Measurements from ENCODE around the gene GGTA1. TPM values are rescaled to one million over a fixed set of nuclear protein-coding genes. Genes with fewer than 3 reads are reported as not detected.

The GGTA1 gene
- total RNA-seq, 4 donors from 2014 or later: 1.9 to 37.8 (median 3.5) TPM; not detected in 1

DNA sequence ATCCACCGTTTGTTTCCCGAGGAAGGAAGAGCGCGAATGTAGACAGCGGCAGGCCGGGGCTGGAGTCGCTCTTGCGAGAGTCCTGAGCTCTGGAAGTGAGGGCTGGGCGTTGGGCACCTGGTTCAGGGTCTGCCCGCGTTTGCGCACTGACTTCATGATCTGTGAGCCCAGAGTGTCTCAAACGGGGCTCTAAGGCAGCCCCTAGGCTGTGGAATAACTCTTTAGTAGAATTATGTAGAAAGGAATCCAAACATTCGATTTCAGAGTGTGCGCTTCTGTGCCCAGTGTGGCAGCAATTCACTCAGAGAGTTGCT lies 478 bp upstream of the GGTA1 start:
- peaks cover 13 to 25% (median 20%) of the 10 kb centered on the region in 4 donors for H3K4me1 ChIP-seq
- DNase-seq: no peak
- H3K27me3 ChIP-seq: peaks cover 49% of the 10 kb centered on the region
- no peak for TF ChIP-seq EP300 (IDR thresholded peaks at IDR 0.05; ENCODE audit: low read depth)
- TF ChIP-seq POLR2A (IDR thresholded peaks at IDR 0.05): no peak
- no peak for TF ChIP-seq POLR2AphosphoS5 (IDR thresholded peaks at IDR 0.05)
- TF ChIP-seq, protein P1, sequence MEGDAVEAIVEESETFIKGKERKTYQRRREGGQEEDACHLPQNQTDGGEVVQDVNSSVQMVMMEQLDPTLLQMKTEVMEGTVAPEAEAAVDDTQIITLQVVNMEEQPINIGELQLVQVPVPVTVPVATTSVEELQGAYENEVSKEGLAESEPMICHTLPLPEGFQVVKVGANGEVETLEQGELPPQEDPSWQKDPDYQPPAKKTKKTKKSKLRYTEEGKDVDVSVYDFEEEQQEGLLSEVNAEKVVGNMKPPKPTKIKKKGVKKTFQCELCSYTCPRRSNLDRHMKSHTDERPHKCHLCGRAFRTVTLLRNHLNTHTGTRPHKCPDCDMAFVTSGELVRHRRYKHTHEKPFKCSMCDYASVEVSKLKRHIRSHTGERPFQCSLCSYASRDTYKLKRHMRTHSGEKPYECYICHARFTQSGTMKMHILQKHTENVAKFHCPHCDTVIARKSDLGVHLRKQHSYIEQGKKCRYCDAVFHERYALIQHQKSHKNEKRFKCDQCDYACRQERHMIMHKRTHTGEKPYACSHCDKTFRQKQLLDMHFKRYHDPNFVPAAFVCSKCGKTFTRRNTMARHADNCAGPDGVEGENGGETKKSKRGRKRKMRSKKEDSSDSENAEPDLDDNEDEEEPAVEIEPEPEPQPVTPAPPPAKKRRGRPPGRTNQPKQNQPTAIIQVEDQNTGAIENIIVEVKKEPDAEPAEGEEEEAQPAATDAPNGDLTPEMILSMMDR (IDR thresholded peaks at IDR 0.05): no peak
- H3K4me3 ChIP-seq: peak overlapping the region in 3 of 4 donors; percentile 29 to 59 (median 48)
- intact Hi-C loops (cut with DNase I; ENCODE audit: low total_unique reads): no loop called here
- WGBS, 2 donors (ENCODE audit: low coverage in 1 of 2): 19% methylated on average over 15 of the region's 15 CpGs; no CpG with 5 or more reads in 1 of the 2 donors
- H3K9me3 ChIP-seq: no peaks in the 10 kb centered on the region
- in situ Hi-C loops (cut with MboI; ENCODE audit: low pct_ligation_motif_present in 1 of 4, low pct_unique_long_range_greater_than_20kb in 1 of 4, low sequenced_read_pairs in 3 of 4): no loop called here
- peak overlapping the region; percentile 44 to 68 (median 61) for H3K27ac ChIP-seq
- H3K36me3 ChIP-seq: no peaks in the 10 kb centered on the region

DNA sequence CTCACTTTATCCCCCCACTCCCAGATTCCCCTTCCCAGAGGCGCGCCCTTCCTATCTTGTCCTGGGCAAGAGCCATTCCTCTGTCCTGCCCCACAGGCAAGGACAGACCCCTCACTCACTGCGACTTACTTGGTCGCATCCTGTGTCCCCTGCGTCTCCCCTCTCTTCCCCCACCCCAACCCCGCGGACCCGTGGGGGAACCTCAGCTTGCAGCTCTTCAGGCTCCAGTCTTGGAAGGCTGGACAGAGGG lies 542 bp downstream of the GGTA1 start:
- WGBS, 2 donors (ENCODE audit: low coverage in 1 of 2): 1% methylated on average over 8 of the region's 8 CpGs; no CpG with 5 or more reads in 1 of the 2 donors
- Histone ChIP-seq H3K36me3 (no peaks in the 10 kb centered on the region), H3K9me3 (no peaks in the 10 kb centered on the region), H3K27ac (peak overlapping the region; percentile 44 to 68 (median 61)), H3K4me1 (peaks cover 13 to 25% (median 20%) of the 10 kb centered on the region in 4 donors), H3K4me3 (peak overlapping the region; percentile 22 to 59 (median 38)), H3K27me3 (peaks cover 49% of the 10 kb centered on the region)
- in situ Hi-C loops (cut with MboI; ENCODE audit: low pct_ligation_motif_present in 1 of 4, low pct_unique_long_range_greater_than_20kb in 1 of 4, low sequenced_read_pairs in 3 of 4): no loop called here
- intact Hi-C loops (cut with DNase I; ENCODE audit: low total_unique reads): no loop called here
- TF ChIP-seq, protein P1 (IDR thresholded peaks at IDR 0.05): no peak
- TF ChIP-seq POLR2A (IDR thresholded peaks at IDR 0.05): no peak
- TF ChIP-seq EP300 (IDR thresholded peaks at IDR 0.05; ENCODE audit: low read depth): no peak
- DNase-seq: no peak

DNA sequence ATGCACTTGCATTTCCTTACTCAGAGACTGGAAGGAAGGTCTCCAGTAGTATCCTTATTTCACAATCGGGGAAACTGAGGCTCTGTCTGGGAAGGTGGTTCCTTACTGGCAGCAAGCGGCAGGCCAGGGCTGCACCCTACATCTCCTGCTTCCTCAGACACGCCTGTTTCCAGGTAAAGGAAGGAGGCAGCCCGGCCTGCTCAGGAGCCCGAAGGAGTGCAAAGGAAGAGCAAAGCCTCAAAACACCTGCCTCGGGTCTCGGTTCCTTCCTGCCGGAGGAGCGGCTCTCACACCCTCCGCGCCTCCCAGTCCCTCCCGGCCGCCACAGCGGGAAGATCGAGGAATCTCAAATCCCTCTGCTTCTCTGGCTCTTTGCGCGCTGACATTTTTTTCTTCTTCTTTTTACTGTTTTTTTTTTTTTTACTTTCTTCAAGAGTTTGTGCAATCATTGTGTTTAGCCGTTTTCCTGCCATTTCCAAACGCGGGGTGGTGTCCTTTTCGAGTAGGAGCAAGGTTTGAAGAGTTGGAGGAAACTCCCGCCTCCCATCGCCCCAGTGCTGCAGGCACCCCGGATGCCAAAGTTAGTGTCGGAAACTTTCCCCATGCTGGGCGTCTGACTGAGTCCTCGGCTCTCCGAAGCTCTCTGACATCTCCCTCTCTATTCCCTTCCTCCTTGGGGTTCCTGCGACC lies 1.0 kb downstream of the GGTA1 start:
- H3K9me3 ChIP-seq: no peaks in the 10 kb centered on the region
- peaks cover 49% of the 10 kb centered on the region for H3K27me3 ChIP-seq
- peak overlapping the region; percentile 44 to 68 (median 61) for H3K27ac ChIP-seq
- peak overlapping the region in 3 of 4 donors; percentile 29 to 59 (median 48) for H3K4me3 ChIP-seq
- WGBS, 2 donors (ENCODE audit: low coverage in 1 of 2): 0 to 1% methylated on average over 2 to 29 of the region's 29 CpGs
- in situ Hi-C loops (cut with MboI; ENCODE audit: low pct_ligation_motif_present in 1 of 4, low pct_unique_long_range_greater_than_20kb in 1 of 4, low sequenced_read_pairs in 3 of 4) (no loop called here), intact Hi-C loops (cut with DNase I; ENCODE audit: low total_unique reads) (no loop called here)
- no peaks in the 10 kb centered on the region for H3K36me3 ChIP-seq
- DNase-seq: no peak
- TF ChIP-seq EP300 (IDR thresholded peaks at IDR 0.05; ENCODE audit: low read depth): no peak
- TF ChIP-seq POLR2A (IDR thresholded peaks at IDR 0.05): no peak
- TF ChIP-seq POLR2AphosphoS5 (IDR thresholded peaks at IDR 0.05): no peak
- TF ChIP-seq, protein P1 (IDR thresholded peaks at IDR 0.05): no peak
- peaks cover 13 to 25% (median 20%) of the 10 kb centered on the region in 4 donors for H3K4me1 ChIP-seq

DNA sequence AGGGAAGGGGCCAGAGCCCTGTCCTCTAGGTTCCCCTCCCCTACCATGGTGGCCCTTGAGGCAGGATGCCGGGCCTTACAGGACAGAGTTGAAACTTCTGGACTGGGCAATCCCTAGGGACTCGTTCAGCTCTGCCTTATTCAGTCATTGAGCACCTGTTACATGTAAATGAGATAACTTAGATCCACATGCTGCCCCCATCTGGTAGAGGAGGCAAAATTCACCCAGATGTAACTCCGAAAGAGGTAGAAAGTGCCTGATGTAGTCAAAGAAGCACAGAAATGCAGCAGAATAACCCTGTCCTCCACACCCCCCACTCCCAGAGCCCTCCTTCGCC lies 1.5 kb downstream of the GGTA1 start:
- peak; percentile 49 for DNase-seq
- H3K27ac ChIP-seq: peak overlapping the region; percentile 24 to 68 (median 46)
- H3K4me1 ChIP-seq: peaks cover 13 to 25% (median 20%) of the 10 kb centered on the region in 4 donors
- peaks cover 49% of the 10 kb centered on the region for H3K27me3 ChIP-seq
- in situ Hi-C loops (cut with MboI; ENCODE audit: low pct_ligation_motif_present in 1 of 4, low pct_unique_long_range_greater_than_20kb in 1 of 4, low sequenced_read_pairs in 3 of 4): no loop called here
- H3K36me3 ChIP-seq: no peaks in the 10 kb centered on the region
- intact Hi-C loops (cut with DNase I; ENCODE audit: low total_unique reads): no loop called here
- peak overlapping the region in 2 of 4 donors; percentile 48 to 59 for H3K4me3 ChIP-seq
- no peaks in the 10 kb centered on the region for H3K9me3 ChIP-seq
- TF ChIP-seq POLR2AphosphoS5 (IDR thresholded peaks at IDR 0.05): no peak
- TF ChIP-seq, protein P1 (IDR thresholded peaks at IDR 0.05): peak; percentile 51 to 62 (median 56)
- WGBS, 2 donors (ENCODE audit: low coverage in 1 of 2): 0 to 5% methylated on average over 1 to 4 of the region's 4 CpGs

All from transverse colon (tissue), 4 donors.